Lung (tissue), 12 donors: ENCODE results near the gene RNF151. TPM values are rescaled to one million over a fixed set of nuclear protein-coding genes. Genes with fewer than 3 reads are reported as not detected.
A peak's percentile ranks its signal among the peaks of the same experiment; 100 is the strongest.

Source experiments
- ATAC-seq: fragments of 200-7000 bp; cut with Tn5 transposase; one replicate; pipeline ENCODE4 v1.9.1; 2020; ENCODE audit warnings: moderate number of reproducible peaks; ENCODE audit not compliant: insufficient read depth, low FRiP score
- DNase-seq, 3 donors: peaks; one replicate each; pipeline ENCODE4 v3.0.0-alpha.2; 2013 to 2017
- H3K27ac ChIP-seq, 2 donors: one replicate each; pipeline ENCODE4 v1.5.1; 2013; ENCODE audit warnings: mild to moderate bottlenecking in 2 of 2, moderate library complexity in 2 of 2, control low read depth in 1 of 2, inconsistent platforms in 1 of 2, low read depth in 1 of 2, low read length in 1 of 2
- H3K27me3 ChIP-seq, 3 donors: one replicate each; pipeline ENCODE4 v1.5.1; 2013; ENCODE audit warnings: low read length in 2 of 3; ENCODE audit not compliant: control insufficient read depth in 3 of 3, insufficient read depth in 3 of 3
- H3K36me3 ChIP-seq, 4 donors: one replicate each; pipeline ENCODE4 v1.5.1; 2013; ENCODE audit warnings: low read length in 4 of 4, mild to moderate bottlenecking in 1 of 4, moderate library complexity in 1 of 4; ENCODE audit not compliant: control insufficient read depth in 4 of 4, insufficient read depth in 4 of 4
- H3K4me1 ChIP-seq, 5 donors: one replicate each; pipeline ENCODE4 v1.5.1; 2013; ENCODE audit warnings: low read length in 5 of 5, mild to moderate bottlenecking in 2 of 5, moderate library complexity in 1 of 5; ENCODE audit not compliant: control insufficient read depth in 5 of 5, insufficient read depth in 5 of 5
- H3K4me3 ChIP-seq: one replicate; pipeline ENCODE4 v1.5.1; 2013; ENCODE audit warnings: mild to moderate bottlenecking, control low read depth, moderate library complexity
- H3K9ac ChIP-seq, 2 donors: one replicate each; pipeline ENCODE4 v1.5.1; 2013; ENCODE audit warnings: low read length in 2 of 2, control low read depth in 1 of 2; ENCODE audit not compliant: insufficient read depth in 1 of 2
- H3K9me3 ChIP-seq, 4 donors: one replicate each; pipeline ENCODE4 v1.5.1; 2013; ENCODE audit warnings: low read length in 3 of 4, mild to moderate bottlenecking in 1 of 4, moderate library complexity in 1 of 4; ENCODE audit not compliant: control insufficient read depth in 4 of 4, insufficient read depth in 3 of 4
- CTCF ChIP-seq: IDR thresholded peaks from 2 replicates; pipeline ENCODE4 v1.5.1; 2012; ENCODE audit warnings: mild to moderate bottlenecking; ENCODE audit errors: control extremely low read depth, extremely low read depth
- WGBS, 2 donors: extraction: QIAGEN DNeasy Blood & Tissue Kit; methylation state at CpG; one replicate each; pipeline ENCODE4 v1.1.7; 2013; 5-methylcytosine and 5-hydroxymethylcytosine counted together
- polyA plus RNA-seq, 2 donors: library from polyadenylated mRNA; stranded (reverse); fragments of 200-250 nt; gene quantifications; one replicate each; pipeline ENCODE4 v1.2.1, GENCODE V29; 2013
- total RNA-seq, 2 donors: library from RNA; depleted of rRNA in 1 of 2; stranded (reverse); fragments of >200 nt in 1 of 2; gene quantifications; one replicate each; pipeline ENCODE4 v1.2.1, GENCODE V29; 2014 to 2021
- donor health status: control.
- donor health status: control.
- donor health status: Bipolar disorder and iron deficiency.
- donor health status: healthy.
- donor health status: DM: yes; HTN: yes; CAD: no.

The RNF151 gene
- total and polyA plus RNA-seq, 4 donors: 0.15 TPM; not detected in 3

GRCh38 chr16:1929578-1930337 lies 36.9 kb upstream of the RNF151 start:
- peak; percentile 99 for TF ChIP-seq CTCF
- H3K4me1 ChIP-seq: no peaks in the 10 kb centered on the region
- H3K9ac ChIP-seq: no peak overlapping the region
- WGBS, 2 donors: 6 to 10% methylated on average over 55 to 70 of the region's 70 CpGs
- H3K4me3 ChIP-seq: peak overlapping the region; percentile 47
- H3K9me3 ChIP-seq: no peaks in the 10 kb centered on the region
- peaks cover 0 to 2% (median under 1%) of the 10 kb centered on the region in 3 donors for H3K27me3 ChIP-seq
- DNase-seq (peak; percentile 87 to 92 (median 92)), ATAC-seq (peak; percentile 98)
- no peaks in the 10 kb centered on the region for H3K36me3 ChIP-seq
- H3K27ac ChIP-seq: peak overlapping the region; percentile 41 to 87

GRCh38 chr16:1930338-1930720 lies 36.3 kb upstream of the RNF151 start:
- no peak overlapping the region for H3K9ac ChIP-seq
- H3K4me3 ChIP-seq: no peak overlapping the region
- H3K27me3 ChIP-seq: no peaks in the 10 kb centered on the region
- 61 to 81% methylated on average over 9 to 10 of the region's 10 CpGs for WGBS, 2 donors
- no peak for TF ChIP-seq CTCF
- no peaks in the 10 kb centered on the region for H3K4me1 ChIP-seq
- no peaks in the 10 kb centered on the region for H3K9me3 ChIP-seq
- DNase-seq (no peak), ATAC-seq (no peak)
- H3K27ac ChIP-seq: no peak overlapping the region
- H3K36me3 ChIP-seq: no peaks in the 10 kb centered on the region

- H3K36me3 ChIP-seq: peaks cover 0 to 3% (median 1%) of the 10 kb centered on the region in 4 donors
- no peak for DNase-seq
- H3K9ac ChIP-seq: no peak overlapping the region
- no peaks in the 10 kb centered on the region for H3K27me3 ChIP-seq
- no peak for TF ChIP-seq CTCF
- H3K9me3 ChIP-seq: peaks cover 0 to 1% (median 0%) of the 10 kb centered on the region in 4 donors
- WGBS, 2 donors: 77 to 80% methylated on average over 19 of the region's 19 CpGs
- ATAC-seq: no peak
- H3K4me3 ChIP-seq: no peak overlapping the region
- no peak overlapping the region for H3K27ac ChIP-seq
- no peaks in the 10 kb centered on the region for H3K4me1 ChIP-seq
Observed at GRCh38 chr16:1932050-1933028, 34.3 kb upstream of the RNF151 start.
